SKM-1 (cell line): Measurements from ENCODE around the gene ZBTB24.
"Not testable (repeated sequence)": the region's sequence is repeated elsewhere in the genome, so short reads cannot be mapped to it uniquely, and the experiment has no call there.

Source experiments
- DNase-seq: peaks from one replicate; lab custom pipeline; 2025; ENCODE audit not compliant: unreplicated experiment; lab: John Stamatoyannopoulos, UW

The ZBTB24 gene

DNA sequence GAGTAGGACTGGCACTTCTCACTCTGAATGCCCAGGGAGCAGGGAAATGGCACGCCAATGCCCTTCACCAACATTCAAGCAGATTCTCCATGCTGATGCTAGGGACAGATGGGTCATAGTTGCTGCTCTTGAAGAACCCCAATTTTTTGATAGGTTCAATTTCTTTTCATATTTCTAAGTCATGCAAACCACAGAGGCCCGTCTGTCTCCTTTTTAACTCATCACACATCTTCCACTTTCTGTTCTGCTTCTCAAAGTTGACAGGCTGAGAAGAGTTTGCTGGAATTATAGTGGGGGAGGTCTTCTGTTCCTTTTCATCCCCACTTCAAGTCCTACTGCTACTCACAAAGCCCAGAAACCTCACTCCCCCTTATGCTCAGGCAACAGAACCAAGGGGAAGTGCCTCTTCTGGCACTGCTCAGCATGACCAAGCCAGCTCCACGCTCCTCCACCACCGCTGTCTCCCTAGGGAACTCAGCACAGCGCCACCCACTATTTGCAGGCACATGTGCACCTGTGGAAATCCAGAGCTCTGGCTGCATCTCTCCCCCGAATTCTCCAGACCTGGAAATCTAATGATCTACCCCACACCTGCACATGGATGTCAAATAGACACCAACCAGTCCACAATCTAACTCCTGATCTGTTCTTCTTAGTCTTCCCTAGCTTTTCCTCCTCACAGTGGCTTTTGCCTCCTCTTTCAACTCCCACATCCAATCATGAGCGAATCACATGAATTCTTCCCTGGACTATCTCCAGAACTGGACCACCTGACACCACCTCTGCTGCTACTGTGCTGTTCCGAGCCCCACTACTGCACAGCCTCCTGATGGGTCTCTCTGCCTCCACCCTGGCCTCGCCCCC is 10.7 kb downstream of the ZBTB24 start:
- no peak for DNase-seq

DNA sequence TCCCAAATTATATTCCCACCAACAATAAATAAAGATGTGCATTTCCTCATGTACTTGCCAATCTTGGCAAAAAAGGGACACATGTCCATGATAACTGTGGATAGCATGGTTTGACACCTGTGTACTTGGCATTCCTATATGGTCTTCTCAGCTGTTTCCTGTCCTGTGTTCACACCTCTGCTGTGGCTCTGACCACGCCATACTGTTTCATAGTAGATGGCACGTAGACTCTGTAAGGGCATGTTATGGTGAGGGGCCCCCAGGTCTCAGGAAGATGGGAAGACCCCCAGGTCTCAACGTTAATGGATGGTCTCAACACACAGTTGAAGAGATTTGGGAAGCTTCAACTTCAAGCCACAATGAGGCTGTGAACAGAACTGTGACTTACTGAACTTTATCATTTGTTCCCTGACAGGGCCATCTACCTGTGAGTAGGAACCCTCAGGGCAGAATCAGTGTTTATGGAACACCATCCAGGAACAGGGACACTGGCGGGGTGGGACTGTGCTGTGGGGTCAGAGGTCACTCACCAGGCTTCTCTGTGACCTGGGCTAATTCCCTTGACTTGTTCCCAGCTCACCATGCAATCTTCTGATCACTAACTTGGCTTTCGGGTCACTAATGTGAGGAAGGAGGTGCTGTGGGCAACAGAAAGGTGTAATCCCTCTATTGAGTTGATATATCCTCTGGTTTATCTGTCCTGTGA is 11.8 kb downstream of the ZBTB24 start:
- DNase-seq = no peak

DNA sequence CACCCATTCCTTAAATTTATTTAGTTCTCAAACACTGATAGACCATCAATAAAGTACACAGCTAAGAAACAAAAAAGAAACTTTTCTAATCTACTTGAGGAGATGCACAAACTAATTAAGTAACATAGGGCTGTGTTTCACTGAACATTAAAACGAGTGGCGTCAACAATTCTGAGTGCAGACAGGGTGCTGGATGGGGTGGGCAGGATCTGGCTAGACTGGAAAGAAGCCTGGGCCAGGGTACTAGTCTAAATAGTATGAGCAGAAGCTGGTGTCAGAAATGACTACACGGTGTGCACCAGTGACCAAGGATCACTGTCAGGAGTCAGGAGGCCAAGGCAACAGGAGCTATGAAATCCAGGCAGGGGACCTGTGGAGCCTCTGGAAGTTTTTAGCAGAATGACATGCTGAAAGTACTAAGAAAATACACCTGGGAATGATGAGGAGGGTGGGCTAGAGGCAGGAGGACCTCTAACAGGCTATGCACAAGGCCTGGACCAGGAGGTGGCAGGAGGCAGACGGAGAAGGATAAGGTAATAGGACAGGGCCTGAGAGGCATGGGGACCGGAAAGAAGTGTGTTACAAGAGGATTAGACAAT is 13.3 kb downstream of the ZBTB24 start:
- DNase-seq = no peak

DNA sequence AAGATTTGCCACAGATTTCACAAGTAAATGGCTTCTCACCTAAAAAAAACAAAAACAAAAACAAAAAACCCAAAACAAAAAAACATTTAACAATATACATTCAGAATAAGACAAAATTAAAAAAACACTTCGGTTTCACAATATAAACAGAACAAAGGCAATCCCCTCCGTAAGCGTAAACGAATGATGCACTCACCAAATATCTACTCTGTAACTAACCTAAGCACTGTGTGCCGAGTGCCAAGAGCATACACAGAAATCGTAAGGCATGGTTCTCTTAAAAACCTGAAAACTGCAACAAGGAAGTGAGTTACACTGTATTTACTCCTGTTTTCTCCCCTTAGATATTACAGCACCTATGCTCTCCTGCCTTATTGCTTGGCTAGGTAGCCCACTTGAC is 15.3 kb downstream of the ZBTB24 start:
- DNase-seq = no peak

DNA sequence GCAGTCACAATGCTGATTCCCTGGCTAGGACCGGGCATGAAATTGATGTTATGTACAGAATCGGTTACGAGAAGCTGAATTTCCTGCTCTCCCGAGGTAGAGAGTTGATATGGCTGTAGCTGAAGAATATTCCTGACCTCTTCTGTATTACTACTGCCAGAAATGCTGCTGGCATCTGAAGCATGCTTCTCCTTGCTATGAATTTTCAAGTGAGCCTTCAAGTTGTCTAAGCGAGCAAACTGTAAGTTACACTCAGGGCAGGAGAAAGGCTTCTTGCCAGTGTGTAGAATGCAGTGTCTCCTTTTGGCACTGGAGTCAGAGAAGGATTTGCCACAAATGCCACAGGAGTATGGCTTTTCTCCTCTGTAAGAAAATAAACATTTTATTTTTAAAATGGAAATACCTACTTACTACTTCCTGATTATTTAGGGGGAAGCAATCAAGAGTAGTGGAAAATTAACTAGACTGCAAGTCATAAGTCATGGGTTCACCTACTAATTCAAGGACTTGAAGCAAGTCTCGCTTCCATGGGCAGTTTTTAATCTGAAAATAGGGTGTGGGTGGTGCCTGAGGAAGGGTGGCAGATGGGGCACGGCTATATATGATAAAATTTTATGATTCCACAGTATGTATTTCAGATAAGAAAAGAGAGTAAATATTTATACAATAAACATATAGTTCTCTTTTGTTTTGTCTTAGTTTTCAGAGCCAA is 16.7 kb downstream of the ZBTB24 start:
- no peak for DNase-seq

DNA sequence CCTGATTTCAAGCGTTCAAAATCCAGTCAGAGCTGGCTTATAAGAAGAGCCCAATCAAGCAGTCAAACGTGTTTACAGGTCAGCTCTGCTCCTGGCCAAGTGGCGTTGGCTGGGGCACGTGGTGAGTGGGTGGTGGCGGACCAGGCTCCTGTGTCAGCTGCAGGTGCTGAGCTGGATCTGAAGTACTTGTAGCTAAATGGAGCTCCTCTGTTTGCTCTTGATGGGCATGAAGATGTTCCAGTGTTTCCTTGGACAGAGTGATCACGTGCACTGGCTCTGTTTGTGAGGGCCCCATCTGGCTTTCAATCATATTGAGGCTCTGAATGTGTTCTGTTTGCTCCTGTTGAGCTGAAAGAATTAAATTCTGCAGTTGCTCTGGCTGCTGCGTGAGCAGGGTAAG is 17.2 kb downstream of the ZBTB24 start:
- no peak for DNase-seq

DNA sequence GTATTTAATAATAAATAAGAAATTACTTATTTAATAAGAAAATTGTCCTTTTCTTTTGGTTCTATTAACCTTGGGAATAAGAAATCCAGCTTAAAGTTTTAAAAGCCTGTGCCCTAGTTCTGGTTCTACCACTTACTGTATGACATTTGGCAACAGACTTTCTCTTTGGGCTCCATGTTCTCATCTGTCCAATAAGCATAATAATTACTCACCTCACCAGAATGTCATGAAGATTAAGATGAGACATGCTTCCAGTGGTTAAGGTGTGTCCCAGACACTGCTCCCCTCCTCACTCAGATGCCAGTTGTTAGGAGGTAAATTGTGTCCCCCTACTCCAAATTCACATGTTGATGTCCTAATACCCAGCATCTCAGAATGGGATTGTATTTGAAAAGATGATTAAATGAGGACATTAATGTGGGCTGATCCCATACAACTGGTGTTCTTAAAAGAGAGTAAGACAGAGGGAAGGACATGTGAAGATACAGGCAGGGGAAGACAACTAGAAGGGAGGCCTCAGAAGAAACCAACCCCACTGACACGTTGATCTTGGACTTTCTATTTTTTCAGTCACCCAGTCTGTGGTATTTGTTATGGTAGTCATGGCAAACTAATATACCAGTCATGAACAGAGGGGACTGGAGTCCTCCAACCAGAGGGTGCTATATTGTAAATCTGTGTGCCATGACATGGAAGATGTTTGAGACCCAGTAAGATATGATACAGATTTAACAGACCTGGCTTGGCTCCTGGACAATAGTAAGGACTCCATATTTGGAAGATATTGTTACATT is 21.1 kb downstream of the ZBTB24 start:
- no peak for DNase-seq

DNA sequence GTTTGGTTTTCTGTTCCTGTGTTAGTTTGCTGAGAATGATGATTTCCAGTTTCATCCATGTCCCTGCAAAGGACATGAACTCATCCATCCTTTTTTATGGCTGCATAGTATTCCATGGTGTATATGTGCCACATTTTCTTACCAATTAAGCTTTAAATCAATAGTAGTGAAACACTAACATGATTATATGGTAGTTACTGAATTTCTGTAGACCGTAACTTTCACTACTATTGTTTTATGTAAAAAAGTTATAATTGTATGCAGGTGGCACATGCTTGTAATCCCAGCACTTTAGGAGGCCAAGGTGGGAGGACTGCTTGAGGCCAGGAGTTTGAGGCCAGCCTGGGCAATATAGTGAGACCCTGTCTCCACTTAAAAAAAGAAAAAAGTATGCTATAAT is 21.8 kb downstream of the ZBTB24 start:
- not testable (repeated sequence) for DNase-seq

DNA sequence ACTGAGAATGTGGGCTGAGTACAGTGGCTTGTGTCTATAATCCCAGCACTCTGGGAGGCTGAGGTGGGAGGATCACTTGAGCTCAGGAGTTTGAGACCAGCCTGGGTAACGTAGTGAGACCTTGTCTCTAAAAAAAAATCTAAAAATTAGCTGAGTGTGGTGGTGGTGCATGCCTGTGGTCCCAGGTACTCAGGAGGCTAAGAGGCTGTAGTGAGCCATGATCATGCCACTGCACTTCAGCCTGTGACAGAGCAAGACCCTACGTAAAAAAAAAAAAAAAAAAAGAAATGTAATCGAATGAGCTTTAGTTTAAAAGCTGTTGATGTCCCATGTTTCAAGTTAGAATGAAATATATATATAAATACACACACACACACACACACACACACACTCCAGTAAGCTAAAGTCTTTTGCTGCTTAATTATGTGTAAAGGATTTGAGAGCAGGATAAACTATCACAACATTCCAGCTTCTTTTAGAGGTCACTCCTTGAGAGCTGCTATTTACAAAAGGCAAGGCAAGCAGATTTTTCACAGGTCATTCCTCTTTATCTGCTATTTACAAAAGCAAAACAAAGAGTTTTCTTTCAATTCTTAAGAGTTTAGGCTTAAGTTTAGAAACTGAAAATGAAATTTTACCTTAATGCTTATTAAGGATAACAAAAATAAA is 22.7 kb downstream of the ZBTB24 start:
- no peak for DNase-seq

DNA sequence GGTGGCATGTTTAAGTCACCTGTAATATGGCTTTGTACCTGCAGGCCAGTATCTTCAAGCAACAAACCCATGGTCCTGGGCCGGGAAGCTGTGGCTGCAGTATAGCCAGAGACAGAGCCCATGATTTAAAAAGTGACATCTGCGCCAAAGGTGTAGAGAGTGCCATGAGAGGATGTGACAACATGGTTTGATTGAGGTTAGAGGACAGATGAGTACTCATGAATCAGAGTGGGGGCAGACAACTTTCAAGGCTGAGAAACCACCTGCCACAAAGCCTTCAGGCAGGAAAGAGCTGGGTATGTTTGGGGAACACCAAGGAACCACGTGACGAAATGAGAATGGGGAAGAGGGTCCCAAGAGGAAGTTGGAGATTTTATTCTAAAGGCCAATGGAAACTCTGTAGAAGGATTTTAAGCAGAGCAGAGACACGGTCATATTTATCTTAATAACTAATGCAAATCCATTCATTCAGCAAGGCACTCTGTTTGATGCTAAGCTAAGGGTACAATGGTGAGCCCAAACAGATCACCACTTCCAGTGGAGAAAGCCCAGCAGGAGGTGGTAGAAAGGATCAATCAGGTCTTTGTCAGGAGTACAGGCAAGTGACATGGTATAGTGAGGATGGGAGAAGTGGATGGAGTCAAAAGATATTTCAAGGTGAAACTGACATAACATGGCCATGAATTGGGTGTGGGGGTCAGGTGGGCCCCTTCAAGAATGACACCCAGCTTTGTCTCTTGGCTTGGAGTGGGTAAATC is 24.1 kb downstream of the ZBTB24 start:
- DNase-seq = peak; percentile 37

DNA sequence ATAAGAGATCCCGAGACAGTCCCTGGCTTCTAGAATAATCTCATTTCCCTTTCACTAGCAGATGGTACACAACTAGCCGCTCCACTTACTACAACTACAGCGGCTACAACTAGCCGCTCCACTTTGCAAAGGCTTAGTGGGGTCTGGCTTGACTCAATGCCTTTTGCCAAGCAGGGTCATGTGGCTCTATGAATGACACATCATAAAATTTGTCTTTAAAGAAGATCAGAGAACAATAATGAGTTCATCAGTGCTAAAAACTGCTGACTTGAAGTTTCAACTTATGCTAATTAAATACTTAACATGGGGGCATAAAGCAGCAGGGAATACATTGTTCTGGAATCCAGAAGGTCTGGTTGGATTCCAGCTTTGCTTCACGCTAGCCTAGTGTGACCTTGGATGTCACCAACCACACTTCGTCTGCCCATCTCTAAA is 25.4 kb downstream of the ZBTB24 start:
- no peak for DNase-seq

DNA sequence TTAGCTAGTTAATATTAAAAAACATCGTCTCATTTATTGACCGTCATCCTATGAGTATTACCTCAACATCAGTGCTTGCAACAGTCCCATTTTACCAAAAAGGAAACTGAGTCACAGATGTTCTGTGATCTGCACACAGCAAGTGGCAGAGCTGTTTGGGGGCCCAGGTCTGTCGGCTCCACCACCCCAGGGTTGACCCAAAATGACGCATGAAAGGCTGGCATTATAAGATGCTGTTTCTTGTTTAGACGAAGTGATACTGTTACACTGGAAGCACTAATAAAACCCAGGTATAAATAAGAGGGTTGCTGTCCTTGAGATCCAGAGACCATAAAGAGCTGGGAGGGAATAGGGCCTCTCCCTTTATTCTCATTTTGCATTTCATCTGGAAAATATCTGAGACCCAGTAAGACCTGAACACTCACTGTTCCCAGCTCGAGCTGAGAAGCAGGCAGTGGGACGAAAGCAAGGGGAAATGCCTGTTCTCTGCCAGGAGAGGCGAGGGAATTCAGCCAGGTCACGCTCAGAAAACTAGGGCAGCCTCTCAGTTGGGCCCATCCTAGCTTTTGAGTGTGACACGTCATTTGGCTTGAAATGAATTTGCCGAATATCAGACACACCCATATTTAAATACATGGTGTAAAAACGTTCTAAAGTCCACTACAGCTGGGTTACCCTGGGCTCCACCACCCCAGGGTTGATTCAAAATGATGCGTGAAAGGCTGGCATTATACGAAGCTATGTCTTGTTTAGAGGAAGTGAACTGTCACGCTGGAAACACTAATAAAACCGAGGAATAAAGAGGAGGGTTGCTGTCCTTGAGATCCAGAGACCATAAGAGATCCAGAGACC is 26.1 kb downstream of the ZBTB24 start:
- no peak for DNase-seq

DNA sequence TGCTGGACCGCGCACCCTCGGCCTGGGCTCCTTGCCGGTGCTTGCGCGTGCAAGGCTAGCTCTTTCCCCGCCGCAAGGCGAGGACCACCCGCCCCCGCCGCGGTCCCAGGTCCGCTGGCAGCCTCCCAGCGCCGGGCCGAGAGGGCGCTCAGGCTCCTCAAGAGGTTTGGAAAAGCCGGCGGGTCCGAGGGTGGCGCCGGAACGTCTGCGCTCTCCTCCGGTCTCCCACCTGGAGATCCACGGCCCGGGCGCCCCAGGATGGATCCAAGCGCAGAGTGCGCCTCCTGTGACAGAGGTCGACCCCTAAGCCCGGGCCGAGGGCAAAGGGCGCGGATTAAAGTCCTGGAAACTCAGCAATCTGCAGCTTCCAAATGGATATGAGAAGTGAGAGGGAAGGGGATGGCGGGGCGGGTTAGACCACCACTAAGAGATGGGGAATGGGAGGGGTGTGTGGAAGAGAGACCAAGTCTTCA is 26.9 kb downstream of the ZBTB24 start:
- DNase-seq = no peak

DNA sequence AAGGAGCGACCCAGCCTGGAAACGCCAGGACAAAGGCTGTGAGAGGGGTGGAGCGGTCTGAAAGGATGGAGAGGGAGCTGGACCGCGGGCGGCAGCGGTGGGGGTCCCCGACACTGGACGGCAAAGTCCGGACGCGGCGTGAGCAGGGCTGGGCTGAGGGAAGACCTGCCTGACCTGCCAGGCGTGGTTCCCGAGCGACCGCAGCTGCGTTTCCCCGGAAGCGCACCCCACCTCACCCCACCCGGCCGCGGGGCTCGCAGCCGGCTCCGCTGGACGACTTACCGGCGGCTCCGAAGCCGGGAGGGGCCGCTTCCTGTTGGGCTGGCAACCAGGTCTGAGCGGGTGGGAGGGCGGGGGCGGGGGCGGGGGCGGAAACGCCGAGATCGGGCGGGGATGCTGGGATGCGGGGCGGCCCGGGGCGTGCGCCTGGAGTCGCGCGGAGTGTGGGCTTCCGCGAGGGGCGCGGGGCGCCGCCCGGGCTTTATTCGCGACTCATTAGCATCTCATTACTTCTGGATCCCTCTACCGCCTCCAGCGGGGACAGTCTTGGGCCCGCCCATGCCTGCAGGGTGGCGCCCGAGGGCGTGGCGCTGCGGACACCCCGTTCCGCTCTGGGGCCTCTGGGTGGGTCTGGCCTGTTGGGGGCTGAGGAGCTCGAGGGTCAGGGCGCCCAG is 27.4 kb downstream of the ZBTB24 start, which contains the start of gene MICAL1:
Gene MICAL1 (minus strand): TSS at position 336 of the 674 bp plus-strand sequence. CDS start 1,576 bp downstream, outside the sequence.
- DNase-seq = no peak

DNA sequence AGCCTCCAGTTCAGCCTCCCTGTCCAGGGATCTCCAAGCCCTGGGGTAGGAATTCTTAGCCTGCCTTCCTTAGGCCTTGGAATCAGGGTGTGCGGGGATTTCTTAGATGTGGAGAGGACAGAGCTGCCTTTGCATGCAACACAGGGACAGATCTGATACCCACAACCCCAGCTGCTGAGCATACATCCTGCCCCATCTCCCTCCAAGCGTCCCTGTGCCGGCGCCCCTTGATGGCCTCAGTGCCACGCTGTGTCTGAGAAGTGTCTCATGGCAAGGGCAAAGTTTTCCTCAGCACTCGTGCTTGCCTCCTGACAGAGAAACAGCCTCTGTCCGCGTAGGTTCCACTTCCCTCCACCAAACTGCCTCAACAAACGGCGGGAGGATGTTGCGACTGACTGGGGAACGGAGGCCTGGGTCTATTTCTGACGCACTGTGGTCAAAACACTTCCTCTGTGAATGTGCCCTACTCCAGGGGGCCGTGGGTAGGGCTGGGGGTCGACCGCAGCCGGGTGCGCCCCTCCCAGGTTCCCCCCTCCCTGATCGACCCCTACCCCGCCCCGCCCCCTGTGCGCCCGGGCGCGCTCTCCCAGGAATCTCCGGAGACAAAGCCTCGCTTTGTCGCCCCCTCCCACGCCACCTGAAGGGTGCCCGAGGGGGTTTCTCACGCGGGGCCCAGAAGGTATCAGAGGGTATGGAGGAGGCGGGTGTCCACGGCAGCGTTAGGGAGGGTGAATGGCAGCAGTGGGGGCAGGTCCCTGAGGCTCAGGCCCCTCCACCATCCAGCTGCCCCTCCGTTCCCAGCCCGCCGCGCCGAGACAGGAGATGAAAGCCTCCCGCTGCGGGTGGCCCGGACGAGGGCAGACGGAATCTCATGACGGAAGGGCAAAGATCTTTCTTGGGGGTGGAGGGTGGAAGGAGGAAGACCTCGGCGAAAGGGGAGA is 28.3 kb downstream of the ZBTB24 start:
- DNase-seq = peak; percentile 43
